Measurements from ENCODE around the gene CEP120. TPM values are rescaled to one million over a fixed set of nuclear protein-coding genes. Genes with fewer than 3 reads are reported as not detected.

CEP120 gene
- polyA plus RNA-seq, 2 of the 4 experiments (the other 2 are of a cell fraction) = 10.1 to 40.8 TPM

DNA sequence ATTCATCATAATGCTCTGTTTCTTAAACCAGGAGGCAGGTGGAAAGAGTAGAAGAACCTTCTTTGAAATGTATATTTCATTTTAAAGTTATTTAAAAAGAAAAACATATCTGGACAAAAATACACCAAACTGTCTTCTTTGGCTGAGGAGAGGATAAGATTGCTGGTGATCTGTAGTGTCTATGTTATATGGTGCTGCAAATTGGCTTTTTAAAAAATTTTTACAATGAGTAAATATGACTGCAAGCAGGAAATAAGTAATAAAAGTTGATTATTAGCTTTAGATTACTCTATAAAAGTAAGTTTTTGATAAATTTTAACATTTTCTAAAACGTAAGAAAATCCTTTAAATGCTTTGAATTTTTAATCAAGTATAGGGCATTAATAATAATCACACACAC, 64.9 kb downstream of the CEP120 start:
- ATAC-seq = no peak
- peaks cover 3% of the 10 kb centered on the region; the same call in 1 of the 3 replicates for H3K9me3 ChIP-seq
- no peak for FAIRE-seq
- CTCF ChIA-PET = no interaction called here
- DNase-seq (ENCODE audit: low read depth in 1 of 2, low spot score in 1 of 2) = no peak
- no peak for TF ChIP-seq HOXA7 (CRISPR knock-in tag; IDR thresholded peaks at IDR 0.05)
- no peak for TF ChIP-seq ZC3H11A (IDR thresholded peaks at IDR 0.05)
- TF ChIP-seq JUN (IDR thresholded peaks at IDR 0.05) = no peak
- no peak for TF ChIP-seq TFCP2L1 (CRISPR knock-in tag; IDR thresholded peaks at IDR 0.05)
- no peak for TF ChIP-seq ESRRA (IDR thresholded peaks at IDR 0.05; ENCODE audit: borderline replicate concordance, low read length)
- TF ChIP-seq NR3C1 (IDR thresholded peaks at IDR 0.05) = no peak
- TF ChIP-seq, protein P1, sequence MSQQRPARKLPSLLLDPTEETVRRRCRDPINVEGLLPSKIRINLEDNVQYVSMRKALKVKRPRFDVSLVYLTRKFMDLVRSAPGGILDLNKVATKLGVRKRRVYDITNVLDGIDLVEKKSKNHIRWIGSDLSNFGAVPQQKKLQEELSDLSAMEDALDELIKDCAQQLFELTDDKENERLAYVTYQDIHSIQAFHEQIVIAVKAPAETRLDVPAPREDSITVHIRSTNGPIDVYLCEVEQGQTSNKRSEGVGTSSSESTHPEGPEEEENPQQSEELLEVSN (IDR thresholded peaks at IDR 0.05; ENCODE audit: borderline replicate concordance, low read depth) = no peak
- TF ChIP-seq NFE2L2 (conservative IDR thresholded peaks at IDR 0.05; ENCODE audit: low read length) = no peak
- no peak for TF ChIP-seq POLR2AphosphoS2 (conservative IDR thresholded peaks at IDR 0.05; ENCODE audit: low read length)
- TF ChIP-seq, protein P2, sequence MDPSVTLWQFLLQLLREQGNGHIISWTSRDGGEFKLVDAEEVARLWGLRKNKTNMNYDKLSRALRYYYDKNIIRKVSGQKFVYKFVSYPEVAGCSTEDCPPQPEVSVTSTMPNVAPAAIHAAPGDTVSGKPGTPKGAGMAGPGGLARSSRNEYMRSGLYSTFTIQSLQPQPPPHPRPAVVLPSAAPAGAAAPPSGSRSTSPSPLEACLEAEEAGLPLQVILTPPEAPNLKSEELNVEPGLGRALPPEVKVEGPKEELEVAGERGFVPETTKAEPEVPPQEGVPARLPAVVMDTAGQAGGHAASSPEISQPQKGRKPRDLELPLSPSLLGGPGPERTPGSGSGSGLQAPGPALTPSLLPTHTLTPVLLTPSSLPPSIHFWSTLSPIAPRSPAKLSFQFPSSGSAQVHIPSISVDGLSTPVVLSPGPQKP (IDR thresholded peaks at IDR 0.05; ENCODE audit: low read depth, low read length) = no peak
- TF ChIP-seq MYC (IDR thresholded peaks at IDR 0.05; ENCODE audit: borderline replicate concordance, low read length) = no peak
- TF ChIP-seq EHMT2 (IDR thresholded peaks at IDR 0.05; ENCODE audit: low read depth) = no peak
- no peak for TF ChIP-seq JUNB (IDR thresholded peaks at IDR 0.05)
- TF ChIP-seq MAZ (IDR thresholded peaks at IDR 0.05; ENCODE audit: borderline replicate concordance, low read depth, low read length) = no peak
- TF ChIP-seq KDM1A (IDR thresholded peaks at IDR 0.05; ENCODE audit: low read depth) = no peak
- TF ChIP-seq FOSB (CRISPR knock-in tag; IDR thresholded peaks at IDR 0.05) = no peak
- TF ChIP-seq, protein P3, sequence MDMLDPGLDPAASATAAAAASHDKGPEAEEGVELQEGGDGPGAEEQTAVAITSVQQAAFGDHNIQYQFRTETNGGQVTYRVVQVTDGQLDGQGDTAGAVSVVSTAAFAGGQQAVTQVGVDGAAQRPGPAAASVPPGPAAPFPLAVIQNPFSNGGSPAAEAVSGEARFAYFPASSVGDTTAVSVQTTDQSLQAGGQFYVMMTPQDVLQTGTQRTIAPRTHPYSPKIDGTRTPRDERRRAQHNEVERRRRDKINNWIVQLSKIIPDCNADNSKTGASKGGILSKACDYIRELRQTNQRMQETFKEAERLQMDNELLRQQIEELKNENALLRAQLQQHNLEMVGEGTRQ (IDR thresholded peaks at IDR 0.05) = no peak
- POLR2A ChIA-PET = no interaction called here
- H3K4me3 ChIP-seq = no peak overlapping the region
- H3K4me1 ChIP-seq = no peaks in the 10 kb centered on the region
- H3K4me2 ChIP-seq = no peak overlapping the region
- WGBS (ENCODE audit: missing lambda C conversion rate) = 71% methylated on average over 1 of the region's 1 CpG
- no peak overlapping the region for H3K27ac ChIP-seq

DNA sequence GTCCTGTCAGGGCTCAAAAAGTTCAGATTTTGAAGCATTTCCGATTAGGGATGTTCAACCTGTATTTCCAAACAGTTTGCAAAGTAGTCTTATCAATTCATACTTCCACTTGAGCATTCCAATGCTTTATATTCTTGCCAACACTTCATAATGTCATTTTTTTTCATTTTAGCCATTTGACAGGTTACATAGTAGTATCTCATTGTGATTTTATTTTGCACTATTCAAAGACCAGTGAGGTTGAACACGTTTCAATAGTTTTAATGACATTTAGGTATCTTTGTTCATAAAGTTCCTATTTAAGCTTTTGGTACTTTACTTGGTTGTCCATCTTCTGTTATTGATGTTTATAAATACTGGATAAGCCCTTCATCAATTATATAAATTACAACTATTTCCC, 71.4 kb downstream of the CEP120 start:
- POLR2A ChIA-PET = no interaction called here
- WGBS (ENCODE audit: missing lambda C conversion rate) = 90% methylated on average over 2 of the region's 2 CpGs
- no peak overlapping the region for H3K4me3 ChIP-seq
- CTCF ChIA-PET = interaction anchor here (1.8 kb wide), 1 partner anchor 836 kb away, joined by 5 read pairs; no protein-coding TSS in a partner anchor
- peaks cover 10% of the 10 kb centered on the region; the same call in 2 of the 3 replicates for H3K4me1 ChIP-seq
- no peak for DNase-seq (ENCODE audit: low read depth in 1 of 2, low spot score in 1 of 2)
- no peak for ATAC-seq
- H3K27ac ChIP-seq = no peak overlapping the region
- H3K9me3 ChIP-seq = peaks cover 3% of the 10 kb centered on the region; the same call in 1 of the 3 replicates
- H3K4me2 ChIP-seq = no peak overlapping the region
- FAIRE-seq = no peak
- no peak for TF ChIP-seq CHD4 (IDR thresholded peaks at IDR 0.05; ENCODE audit: borderline replicate concordance)
- TF ChIP-seq HOXB13 (CRISPR knock-in tag; IDR thresholded peaks at IDR 0.05; ENCODE audit: low read depth) = no peak
- TF ChIP-seq ZSCAN20 (CRISPR knock-in tag; IDR thresholded peaks at IDR 0.05) = no peak
- TF ChIP-seq EHMT2 (IDR thresholded peaks at IDR 0.05; ENCODE audit: low read depth) = no peak
- TF ChIP-seq, protein P2 (IDR thresholded peaks at IDR 0.05; ENCODE audit: low read depth, low read length) = no peak
- no peak for TF ChIP-seq FOXS1 (CRISPR knock-in tag; IDR thresholded peaks at IDR 0.05)

DNA sequence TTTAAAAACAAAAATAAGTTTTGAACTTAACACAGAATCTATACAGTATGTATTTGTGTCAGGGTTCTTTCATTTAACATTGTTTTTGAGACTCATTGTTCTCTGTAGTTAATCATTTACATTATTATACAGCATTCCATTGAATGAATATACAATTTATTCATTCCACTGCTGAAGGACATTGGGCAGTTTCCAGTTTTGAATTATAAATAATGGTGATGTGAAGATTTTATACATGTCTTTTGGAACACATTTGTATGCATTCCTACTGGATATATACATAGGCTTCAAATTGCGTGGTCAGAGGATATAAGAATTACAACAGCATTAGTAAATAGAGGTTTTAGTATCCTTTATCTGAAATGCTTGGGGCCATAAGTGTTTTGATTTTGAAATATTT, 72.0 kb downstream of the CEP120 start:
- ATAC-seq (no peak), DNase-seq (ENCODE audit: low read depth in 1 of 2, low spot score in 1 of 2) (no peak), FAIRE-seq (no peak)
- WGBS (ENCODE audit: missing lambda C conversion rate) = 95% methylated on average over 1 of the region's 1 CpG
- POLR2A ChIA-PET = no interaction called here
- Histone ChIP-seq H3K9me3 (0 out of 3 replicates have a peak, but pooled peaks cover 3% of the 10 kb centered on the region), H3K4me2 (no peak overlapping the region), H3K4me1 (peaks cover 10% of the 10 kb centered on the region; the same call in 2 of the 3 replicates), H3K4me3 (no peak overlapping the region), H3K27ac (no peak overlapping the region)
- CTCF ChIA-PET = interaction anchor here (1.8 kb wide), 1 partner anchor 835 kb away, joined by 5 read pairs; no protein-coding TSS in a partner anchor
- TF ChIP-seq EP300 (IDR thresholded peaks at IDR 0.05) (no peak), NR3C1 (IDR thresholded peaks at IDR 0.05) (no peak), FOSB (CRISPR knock-in tag; IDR thresholded peaks at IDR 0.05) (no peak), RCOR1 (IDR thresholded peaks at IDR 0.05; ENCODE audit: low read depth, low read length) (no peak), ZNF302 (CRISPR knock-in tag; IDR thresholded peaks at IDR 0.05) (no peak), SREBF2 (IDR thresholded peaks at IDR 0.05) (no peak)
- TF ChIP-seq, protein P3 (IDR thresholded peaks at IDR 0.05) = no peak
